Measurements from ENCODE around the gene RB1. TPM values are rescaled to one million over a fixed set of nuclear protein-coding genes. Genes with fewer than 3 reads are reported as not detected.

The RB1 gene
- total RNA-seq, 1 donor from 2014 or later: 34.0 TPM

DNA sequence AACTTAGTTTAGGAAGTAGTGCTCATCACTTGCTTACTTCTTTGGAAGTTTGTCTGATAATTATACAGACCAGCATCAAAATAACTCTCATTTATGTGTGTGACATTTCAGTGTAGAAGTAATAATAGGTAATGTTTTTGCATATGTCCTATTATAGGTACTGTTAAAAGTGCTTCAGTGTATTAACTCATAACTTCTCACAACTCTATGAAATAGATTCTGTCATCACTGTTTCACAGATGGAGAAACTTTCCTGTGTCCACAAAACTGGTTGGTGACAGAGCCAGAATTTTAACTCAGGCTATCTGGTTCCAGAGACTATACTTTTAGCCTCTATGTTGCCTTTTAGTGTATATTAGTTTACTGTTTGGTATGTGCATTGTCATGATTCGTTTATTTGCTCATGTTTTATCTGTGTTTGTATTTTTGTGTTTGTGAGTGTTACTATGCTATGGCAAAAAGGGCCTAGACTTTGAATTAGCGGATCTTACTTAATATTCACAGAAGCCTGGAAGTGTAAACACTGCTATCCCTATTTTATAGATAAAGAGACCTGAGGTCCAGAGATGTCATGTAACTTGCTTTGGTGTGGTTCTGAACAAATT, 96.6 kb downstream of the RB1 start:
- TF ChIP-seq CTCF (IDR thresholded peaks at IDR 0.05; ENCODE audit: unreplicated experiment): no peak
- H3K27me3 Mint-ChIP-seq: no peaks in the 10 kb centered on the region
- peaks cover 35% of the 10 kb centered on the region for H3K4me1 Mint-ChIP-seq (ENCODE audit: low read depth)
- no peak for DNase-seq (ENCODE audit: low spot score, unreplicated experiment)
- H3K4me3 Mint-ChIP-seq (ENCODE audit: low read depth): peak overlapping the region; percentile 6
- peaks cover 14% of the 10 kb centered on the region for H3K36me3 Mint-ChIP-seq (ENCODE audit: insufficient read depth)
- peaks cover 14% of the 10 kb centered on the region for H3K9me3 Mint-ChIP-seq (ENCODE audit: low read depth)
- peak overlapping the region; percentile 90 for H3K27ac Mint-ChIP-seq

DNA sequence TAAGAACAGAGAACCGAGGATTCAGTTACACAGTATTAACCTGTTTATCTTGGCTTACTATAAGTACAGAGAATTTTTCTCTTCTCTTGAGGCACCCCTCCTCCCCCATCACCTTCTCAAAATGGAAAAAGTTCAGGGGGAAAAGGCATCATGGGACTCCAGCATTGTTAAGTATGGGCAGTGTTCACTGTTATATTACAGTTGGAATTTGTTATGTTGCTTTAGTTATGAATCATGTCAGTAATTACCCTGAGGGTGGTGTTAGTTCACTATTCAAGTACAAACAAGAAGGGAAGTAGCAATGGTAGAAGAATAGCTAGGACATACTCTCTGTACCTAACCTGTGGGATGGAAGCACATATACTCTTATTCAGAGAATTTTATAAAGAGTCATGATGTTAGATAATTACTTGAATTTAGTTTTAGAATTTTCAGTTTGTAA, 97.3 kb downstream of the RB1 start:
- DNase-seq (ENCODE audit: low spot score, unreplicated experiment): no peak
- TF ChIP-seq CTCF (IDR thresholded peaks at IDR 0.05; ENCODE audit: unreplicated experiment): no peak
- H3K27me3 Mint-ChIP-seq: no peaks in the 10 kb centered on the region
- H3K36me3 Mint-ChIP-seq (ENCODE audit: insufficient read depth): peaks cover 8% of the 10 kb centered on the region
- peak overlapping the region; percentile 51 for H3K27ac Mint-ChIP-seq
- peaks cover 41% of the 10 kb centered on the region for H3K4me1 Mint-ChIP-seq (ENCODE audit: low read depth)
- no peak overlapping the region for H3K4me3 Mint-ChIP-seq (ENCODE audit: low read depth)
- peaks cover 8% of the 10 kb centered on the region for H3K9me3 Mint-ChIP-seq (ENCODE audit: low read depth)

DNA sequence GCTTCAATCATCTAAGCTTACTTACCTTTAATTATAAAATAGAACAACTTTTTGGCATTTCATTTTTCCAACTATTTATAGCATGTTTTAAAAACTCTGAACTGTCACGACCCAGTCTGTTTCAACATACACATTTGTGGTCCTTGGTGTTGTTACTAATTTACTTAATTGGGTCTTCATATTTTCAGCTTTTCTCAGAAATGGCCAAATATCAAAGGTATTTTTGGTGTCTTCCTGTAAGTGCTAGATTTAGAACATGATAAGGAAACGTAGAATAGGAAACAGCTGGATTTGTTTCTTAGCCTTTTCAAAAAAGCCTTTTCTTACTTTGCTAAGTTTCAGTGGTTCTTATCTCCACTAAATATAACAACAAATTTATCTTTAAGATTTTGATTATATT, 97.9 kb downstream of the RB1 start:
- DNase-seq (ENCODE audit: low spot score, unreplicated experiment): no peak
- no peak overlapping the region for H3K4me3 Mint-ChIP-seq (ENCODE audit: low read depth)
- peaks cover 47% of the 10 kb centered on the region for H3K4me1 Mint-ChIP-seq (ENCODE audit: low read depth)
- H3K9me3 Mint-ChIP-seq (ENCODE audit: low read depth): peaks cover 2% of the 10 kb centered on the region
- H3K36me3 Mint-ChIP-seq (ENCODE audit: insufficient read depth): peaks cover 3% of the 10 kb centered on the region
- H3K27me3 Mint-ChIP-seq: no peaks in the 10 kb centered on the region
- no peak for TF ChIP-seq CTCF (IDR thresholded peaks at IDR 0.05; ENCODE audit: unreplicated experiment)
- no peak overlapping the region for H3K27ac Mint-ChIP-seq

DNA sequence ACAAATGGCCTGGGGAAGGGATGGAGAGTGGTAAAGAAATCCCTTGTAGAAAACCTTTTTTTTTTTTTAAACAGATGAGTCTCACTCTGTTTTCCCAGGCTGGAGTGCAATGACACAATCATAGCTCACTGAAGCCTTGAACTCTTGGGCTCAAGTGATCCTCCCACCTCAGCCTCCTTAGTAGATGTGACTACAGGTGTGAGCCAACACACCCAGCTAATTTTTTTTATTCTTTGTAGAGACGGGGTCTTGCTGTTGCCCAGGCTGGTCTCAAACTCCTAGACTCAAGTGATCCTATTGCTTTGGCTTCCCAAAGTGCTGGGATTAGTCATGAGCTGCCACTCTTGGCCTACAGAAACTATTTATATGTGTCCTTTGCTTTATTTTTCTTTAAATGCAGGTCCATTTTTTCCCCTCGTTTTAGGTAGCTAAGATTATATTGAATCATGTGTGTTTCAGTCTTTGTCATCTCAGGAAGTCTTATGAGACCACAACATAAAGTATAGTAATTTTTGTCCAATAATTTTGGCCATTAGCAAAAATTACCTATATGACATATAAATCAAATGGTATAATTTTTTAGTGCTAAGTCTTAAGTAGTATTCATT, 98.9 kb downstream of the RB1 start:
- no peaks in the 10 kb centered on the region for H3K9me3 Mint-ChIP-seq (ENCODE audit: low read depth)
- H3K4me1 Mint-ChIP-seq (ENCODE audit: low read depth): peaks cover 49% of the 10 kb centered on the region
- H3K27ac Mint-ChIP-seq: no peak overlapping the region
- no peak for TF ChIP-seq CTCF (IDR thresholded peaks at IDR 0.05; ENCODE audit: unreplicated experiment)
- no peak for DNase-seq (ENCODE audit: low spot score, unreplicated experiment)
- no peaks in the 10 kb centered on the region for H3K36me3 Mint-ChIP-seq (ENCODE audit: insufficient read depth)
- no peak overlapping the region for H3K4me3 Mint-ChIP-seq (ENCODE audit: low read depth)
- H3K27me3 Mint-ChIP-seq: no peaks in the 10 kb centered on the region

- H3K27ac Mint-ChIP-seq: no peak overlapping the region
- TF ChIP-seq CTCF (IDR thresholded peaks at IDR 0.05; ENCODE audit: unreplicated experiment): no peak
- no peaks in the 10 kb centered on the region for H3K9me3 Mint-ChIP-seq (ENCODE audit: low read depth)
- no peak for DNase-seq (ENCODE audit: low spot score, unreplicated experiment)
- no peak overlapping the region for H3K4me3 Mint-ChIP-seq (ENCODE audit: low read depth)
- H3K27me3 Mint-ChIP-seq: no peaks in the 10 kb centered on the region
- H3K36me3 Mint-ChIP-seq (ENCODE audit: insufficient read depth): no peaks in the 10 kb centered on the region
- H3K4me1 Mint-ChIP-seq (ENCODE audit: low read depth): peaks cover 44% of the 10 kb centered on the region
Observed at GRCh38 chr13:48403151-48403631, 99.6 kb downstream of the RB1 start.
